ENCODE data around the gene SRSF8.

- TF ChIP-seq EZH2 (IDR thresholded peaks at IDR 0.05; ENCODE audit: borderline replicate concordance, insufficient read depth, low read depth, low read length, poor library complexity, severe bottlenecking) (no peak), CTCF (IDR thresholded peaks at IDR 0.05) (no peak)
Measured at GRCh38 chr11:95074792-95075563, 8.3 kb downstream of the SRSF8 start.

Data from B cell (primary cell).